K562 (cell line): ENCODE measurements around the gene HSF5.

ENCODE experiments used
- CHCHD3 ChIP-seq: fragments of 250-450 bp; sonication (Bioruptor Pico); IDR thresholded peaks from 2 replicates; pipeline ENCODE4 v2.1.2; 2022; ENCODE audit warnings: mild to moderate bottlenecking
- KLF1 ChIP-seq: fragments of 450-650 bp; IDR thresholded peaks from 2 replicates; pipeline ENCODE4 v1.6.1; 2016; ENCODE audit warnings: missing genetic modification characterization, missing compliant biosample characterization
- ZNF444 ChIP-seq: fragments of 250-450 bp; sonication (Bioruptor Pico); IDR thresholded peaks from 2 replicates; pipeline ENCODE4 v1.4.0; 2020; ENCODE audit warnings: mild to moderate bottlenecking, moderate library complexity

- TF ChIP-seq ZNF444: no peak
- TF ChIP-seq KLF1 (tag): no peak
- TF ChIP-seq CHCHD3 (CRISPR knock-in tag): no peak
Measured at GRCh38 chr17:58417300-58418092, 70.7 kb downstream of the HSF5 start, which contains the start of gene RNF43.
